Keratinocyte (primary cell): ENCODE measurements around the gene RNH1. TPM values are rescaled to one million over a fixed set of nuclear protein-coding genes. Genes with fewer than 3 reads are reported as not detected.

Experiments
- DNase-seq: peaks from one replicate; pipeline ENCODE4 v3.0.0-alpha.2; 2011; ENCODE audit warnings: low read depth, missing footprints, low spot score
- FAIRE-seq: peaks from 2 replicates; lab custom pipeline; 2011; peaks lifted over from hg19 to GRCh38; lab: Jason Lieb, UNC
- H2AFZ ChIP-seq: 2 replicates; pipeline ENCODE4 v1.6.0; 2012; ENCODE audit warnings: low read length, control low read depth, inconsistent platforms; ENCODE audit not compliant: control insufficient read depth
- H3K27ac ChIP-seq: 2 replicates; pipeline ENCODE4 v1.5.1; 2011; ENCODE audit warnings: low read length; ENCODE audit not compliant: control insufficient read depth, insufficient read depth
- H3K27me3 ChIP-seq: 3 replicates; pipeline ENCODE4 v1.6.0; 2011; ENCODE audit warnings: low read length; ENCODE audit not compliant: control insufficient read depth, insufficient read depth; ENCODE audit errors: extremely low read depth
- H3K36me3 ChIP-seq, 2 experiments: 2 replicates in 1 of 2; 3 replicates in 1 of 2; pipeline ENCODE4 v1.5.1; 2011; ENCODE audit warnings: low read length in 2 of 2, mild to moderate bottlenecking in 1 of 2; ENCODE audit not compliant: control insufficient read depth in 2 of 2, insufficient read depth in 2 of 2; ENCODE audit errors: extremely low read depth in 1 of 2
- H3K4me1 ChIP-seq: 3 replicates; pipeline ENCODE4 v1.5.1; 2011; ENCODE audit warnings: low read length; ENCODE audit not compliant: control insufficient read depth, insufficient read depth; ENCODE audit errors: extremely low read depth
- H3K4me2 ChIP-seq: 3 replicates; pipeline ENCODE4 v1.6.0; 2011; ENCODE audit warnings: low read depth, low read length; ENCODE audit not compliant: control insufficient read depth, insufficient read depth; ENCODE audit errors: extremely low read depth
- H3K4me3 ChIP-seq, 3 experiments: fragments of 200-600 bp in 1 of 3; sonication (generic) in 1 of 3; 2 replicates in 2 of 3; 3 replicates in 1 of 3; pipeline ENCODE4 v1.5.1; 2011 to 2016; ENCODE audit warnings: low read length in 3 of 3, mild to moderate bottlenecking in 3 of 3, control low read depth in 2 of 3, inconsistent platforms in 1 of 3, low read depth in 1 of 3, mixed read lengths in 1 of 3, mixed run types in 1 of 3, moderate library complexity in 1 of 3; ENCODE audit not compliant: control insufficient read depth in 2 of 3, insufficient read depth in 2 of 3; ENCODE audit errors: extremely low read depth in 1 of 3
- H3K79me2 ChIP-seq: 2 replicates; pipeline ENCODE4 v1.6.0; 2012; ENCODE audit warnings: low read length; ENCODE audit not compliant: control insufficient read depth, insufficient read depth
- H3K9ac ChIP-seq: 3 replicates; pipeline ENCODE4 v1.6.0; 2011; ENCODE audit warnings: low read length; ENCODE audit not compliant: control insufficient read depth, insufficient read depth; ENCODE audit errors: extremely low read depth
- H3K9me1 ChIP-seq: 3 replicates; pipeline ENCODE4 v1.6.0; 2011; ENCODE audit warnings: low read length; ENCODE audit not compliant: control insufficient read depth, insufficient read depth; ENCODE audit errors: extremely low read depth
- H3K9me3 ChIP-seq: 2 replicates; pipeline ENCODE4 v1.5.1; 2012; ENCODE audit warnings: low read depth, low read length; ENCODE audit not compliant: control insufficient read depth
- H4K20me1 ChIP-seq: 3 replicates; pipeline ENCODE4 v1.6.0; 2011; ENCODE audit warnings: low read length; ENCODE audit not compliant: control insufficient read depth, insufficient read depth; ENCODE audit errors: extremely low read depth
- EZH2 ChIP-seq: IDR thresholded peaks from one replicate; pipeline ENCODE4 v1.6.1; 2012; ENCODE audit warnings: inconsistent platforms, mild to moderate bottlenecking, low read length, moderate library complexity
- dilution Hi-C: fragments of 300-500 bp; cut with MboI; formaldehyde crosslinking; loops from one replicate; pipeline ENCODE4 v1.7.0; 2020; ENCODE audit warnings: low sequenced_read_pairs; ENCODE audit not compliant: extremely low pct_ligation_motif_present
- polyA plus RNA-seq, 5 experiments: library from polyadenylated mRNA; depleted of rRNA in 3 of 5; stranded (reverse) in 3 of 5; stranded (forward) in 1 of 5; unstranded in 1 of 5; fragments of >200 nt; gene quantifications; 1 replicate in 1 of 5; 2 replicates in 3 of 5; 3 replicates in 1 of 5; pipeline versions ENCODE4 v1.2.1 to v1.2.3, GENCODE V29; 2011 to 2012; ENCODE audit warnings: missing spikeins in 2 of 5, low read depth in 1 of 5, low replicate concordance in 1 of 5
- TF ChIP-seq, protein P1 (sequence below), 3 experiments: IDR thresholded peaks in 1 of 3; conservative IDR thresholded peaks in 1 of 3; optimal IDR thresholded peaks in 1 of 3; 2 replicates in 2 of 3; 3 replicates in 1 of 3; pipeline versions ENCODE3 to v1.5.1; 2011; ENCODE audit warnings: low read length in 3 of 3, mild to moderate bottlenecking in 3 of 3, moderate library complexity in 2 of 3, control low read depth in 1 of 3, inconsistent platforms in 1 of 3; ENCODE audit not compliant: insufficient read depth in 2 of 3; ENCODE audit errors: extremely low read depth in 1 of 3

RNH1 gene
- polyA plus RNA-seq, 1 donor (not counting 4 experiments of a cell fraction or from before 2014, with no cell fraction given): 92.0 TPM

DNA sequence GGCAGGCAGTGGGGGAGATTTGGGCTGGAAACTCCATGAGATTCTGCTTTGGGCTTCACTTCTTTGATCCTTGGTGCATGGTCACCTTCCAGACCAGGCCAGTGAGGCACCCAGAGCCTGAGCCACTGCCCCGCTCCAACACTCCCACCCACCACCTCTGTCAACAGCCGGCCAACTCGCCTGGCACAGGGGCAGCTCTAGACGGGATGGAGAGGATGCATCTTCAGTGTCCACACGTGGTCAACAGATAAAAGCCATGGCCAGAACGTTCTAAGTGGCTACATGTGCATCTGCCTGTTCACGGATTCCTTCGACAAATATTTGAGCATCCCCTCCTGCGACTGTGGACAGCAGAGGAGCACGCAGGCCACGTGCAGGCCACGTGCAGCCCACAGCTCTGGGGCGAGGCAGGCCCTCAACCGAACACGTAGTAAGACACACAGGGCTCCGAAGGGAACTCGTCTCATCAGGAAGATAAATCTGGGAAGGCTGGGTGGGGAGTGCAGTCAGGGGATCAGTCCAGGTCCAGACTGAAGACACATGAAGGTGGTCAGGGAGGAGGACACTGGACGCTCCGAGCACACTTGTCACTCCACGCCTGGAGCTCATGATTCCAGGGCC, 31.5 kb upstream of the RNH1 start:
- dilution Hi-C loops: no loop called here
- Histone ChIP-seq H3K27me3 (peaks cover 6% of the 10 kb centered on the region), H3K9ac (no peak overlapping the region), H3K36me3 (peaks cover 2 to 3% of the 10 kb centered on the region in 2 experiments), H2AFZ (no peak overlapping the region), H3K9me1 (no peaks in the 10 kb centered on the region), H3K4me1 (peaks cover 21% of the 10 kb centered on the region), H3K27ac (no peak overlapping the region), H3K9me3 (no peaks in the 10 kb centered on the region), H3K4me2 (no peak overlapping the region), H4K20me1 (peaks cover 9% of the 10 kb centered on the region), H3K79me2 (peaks cover 11% of the 10 kb centered on the region), H3K4me3 (no peak overlapping the region)
- TF ChIP-seq, protein P1, sequence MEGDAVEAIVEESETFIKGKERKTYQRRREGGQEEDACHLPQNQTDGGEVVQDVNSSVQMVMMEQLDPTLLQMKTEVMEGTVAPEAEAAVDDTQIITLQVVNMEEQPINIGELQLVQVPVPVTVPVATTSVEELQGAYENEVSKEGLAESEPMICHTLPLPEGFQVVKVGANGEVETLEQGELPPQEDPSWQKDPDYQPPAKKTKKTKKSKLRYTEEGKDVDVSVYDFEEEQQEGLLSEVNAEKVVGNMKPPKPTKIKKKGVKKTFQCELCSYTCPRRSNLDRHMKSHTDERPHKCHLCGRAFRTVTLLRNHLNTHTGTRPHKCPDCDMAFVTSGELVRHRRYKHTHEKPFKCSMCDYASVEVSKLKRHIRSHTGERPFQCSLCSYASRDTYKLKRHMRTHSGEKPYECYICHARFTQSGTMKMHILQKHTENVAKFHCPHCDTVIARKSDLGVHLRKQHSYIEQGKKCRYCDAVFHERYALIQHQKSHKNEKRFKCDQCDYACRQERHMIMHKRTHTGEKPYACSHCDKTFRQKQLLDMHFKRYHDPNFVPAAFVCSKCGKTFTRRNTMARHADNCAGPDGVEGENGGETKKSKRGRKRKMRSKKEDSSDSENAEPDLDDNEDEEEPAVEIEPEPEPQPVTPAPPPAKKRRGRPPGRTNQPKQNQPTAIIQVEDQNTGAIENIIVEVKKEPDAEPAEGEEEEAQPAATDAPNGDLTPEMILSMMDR (optimal IDR thresholded peaks at IDR 0.05 in 1 of 3, IDR thresholded peaks at IDR 0.05 in 1 of 3, conservative IDR thresholded peaks at IDR 0.05 in 1 of 3; ENCODE audit: extremely low read depth in 1 of 3, insufficient read depth in 2 of 3, low read length in 3 of 3): no peak
- no peak for TF ChIP-seq EZH2
- DNase-seq (no peak), FAIRE-seq (no peak)

DNA sequence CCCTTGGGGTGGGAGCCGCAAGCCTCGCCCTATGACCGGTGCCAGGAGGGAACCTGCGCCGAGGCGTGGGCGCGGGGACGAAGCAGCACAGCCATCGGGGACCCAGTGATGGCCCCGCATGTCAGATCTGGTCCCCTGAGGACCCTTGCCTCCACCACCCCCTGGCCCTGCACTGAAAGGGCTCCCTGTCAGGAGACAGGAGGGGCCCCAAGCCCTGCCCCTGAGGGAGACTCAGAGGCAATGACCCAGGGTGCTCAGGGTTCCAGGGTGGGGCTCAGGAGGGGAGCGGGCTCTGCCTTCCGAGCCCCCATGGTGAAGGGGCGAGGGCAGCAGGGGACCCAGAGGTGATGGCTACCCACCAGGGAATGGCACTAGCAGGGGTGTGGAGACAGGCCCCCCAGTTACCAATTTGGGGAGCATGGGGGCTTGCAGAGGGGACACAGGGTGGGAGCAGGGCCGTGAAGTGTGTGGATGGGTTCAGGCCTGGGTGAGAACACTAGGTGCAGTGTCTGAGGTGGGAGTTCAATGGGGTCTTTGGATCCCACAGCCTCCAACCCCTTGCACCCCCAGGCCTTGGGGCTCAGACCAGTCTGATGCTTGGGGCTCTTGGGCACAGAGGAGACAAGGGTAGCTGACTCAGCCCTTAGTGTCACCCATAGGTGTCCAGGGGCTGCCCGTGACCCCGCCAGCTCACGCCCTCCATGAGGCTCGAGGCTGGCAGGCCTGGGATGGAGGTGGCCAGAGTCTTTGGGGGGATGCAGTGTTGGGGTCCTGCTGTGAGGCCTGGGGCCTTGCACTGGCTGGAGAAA, 30.8 kb upstream of the RNH1 start:
- Histone ChIP-seq H3K27me3 (peaks cover 6% of the 10 kb centered on the region), H3K4me2 (peak overlapping the region; percentile 62), H3K9me3 (no peaks in the 10 kb centered on the region), H3K27ac (no peak overlapping the region), H3K4me3 (peak overlapping the region in 1 of 3 experiments; percentile 19), H3K36me3 (peaks cover 8 to 10% of the 10 kb centered on the region in 2 experiments), H2AFZ (peak overlapping the region; percentile 33), H3K79me2 (peaks cover 18% of the 10 kb centered on the region), H3K9ac (peak overlapping the region; percentile 56), H3K9me1 (no peaks in the 10 kb centered on the region), H3K4me1 (peaks cover 23% of the 10 kb centered on the region), H4K20me1 (peaks cover 12% of the 10 kb centered on the region)
- FAIRE-seq (no peak), DNase-seq (no peak)
- TF ChIP-seq, protein P1 (optimal IDR thresholded peaks at IDR 0.05 in 1 of 3, IDR thresholded peaks at IDR 0.05 in 1 of 3, conservative IDR thresholded peaks at IDR 0.05 in 1 of 3; ENCODE audit: extremely low read depth in 1 of 3, insufficient read depth in 2 of 3, low read length in 3 of 3): no peak
- TF ChIP-seq EZH2: peak; percentile 0
- dilution Hi-C loops: no loop called here
